T-helper 1 cell treated with Interleukin-12 subunit alpha and Interleukin-12 subunit beta and Interleukin-4 antibody, amounts not matched to agents 30 ng/mL and 1 ng/mL, for 36 hours (primary cell): Measurements from ENCODE around the gene NECTIN1. TPM values are rescaled to one million over a fixed set of nuclear protein-coding genes. Genes with fewer than 3 reads are reported as not detected.

Source experiments
- intact Hi-C: fragments of 100-400 bp; cut with micrococcal nuclease; formaldehyde crosslinking; loops from one replicate; pipeline ENCODE4 v1.15.1; 2024
- total RNA-seq: library from RNA; stranded (reverse); gene quantifications from 2 replicates; pipeline ENCODE4 v1.2.3, GENCODE V29; 2022

The NECTIN1 gene
- total RNA-seq, 1 donor from 2014 or later: 0.91 TPM

DNA sequence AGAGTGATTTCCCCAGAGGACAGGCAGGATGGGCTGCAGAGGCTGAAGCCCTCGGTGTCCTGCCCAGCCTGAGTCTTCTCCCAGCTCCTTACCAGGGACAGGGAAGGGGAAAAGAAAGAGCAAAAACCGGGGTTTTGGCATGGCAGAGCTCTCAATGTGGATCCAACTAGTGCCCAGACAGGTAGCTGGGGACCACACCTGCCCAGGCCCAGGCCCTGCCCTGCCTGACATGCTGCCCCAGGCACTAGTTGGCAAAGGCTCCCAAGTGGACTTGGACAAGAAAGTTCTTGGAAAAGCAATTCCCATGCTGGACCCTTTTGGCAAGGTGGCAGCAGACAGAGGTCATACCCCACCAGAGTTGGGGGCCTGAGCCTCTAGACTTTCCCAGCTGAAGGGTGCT is 31.1 kb downstream of the NECTIN1 start:
- intact Hi-C loops: no loop called here

DNA sequence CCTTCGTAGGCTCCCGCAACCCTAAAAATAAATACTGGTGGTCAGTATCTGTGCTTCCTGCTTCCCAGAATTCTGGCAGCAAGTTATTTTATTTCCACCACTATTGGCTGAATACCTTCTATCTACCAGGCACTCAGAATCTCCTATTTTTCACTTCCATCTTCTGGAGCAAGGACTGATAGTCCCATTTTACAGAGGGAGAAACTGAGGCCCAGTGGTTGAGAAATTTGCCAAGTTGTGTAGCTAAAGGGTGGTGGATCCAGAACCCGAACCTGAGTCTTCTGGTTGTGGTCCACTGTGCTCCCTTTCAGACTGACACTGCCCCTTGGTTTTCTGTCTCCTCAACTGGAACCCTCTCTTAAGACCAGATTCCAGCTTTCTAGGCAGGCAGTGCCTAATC is 31.6 kb downstream of the NECTIN1 start:
- intact Hi-C loops: no loop called here

DNA sequence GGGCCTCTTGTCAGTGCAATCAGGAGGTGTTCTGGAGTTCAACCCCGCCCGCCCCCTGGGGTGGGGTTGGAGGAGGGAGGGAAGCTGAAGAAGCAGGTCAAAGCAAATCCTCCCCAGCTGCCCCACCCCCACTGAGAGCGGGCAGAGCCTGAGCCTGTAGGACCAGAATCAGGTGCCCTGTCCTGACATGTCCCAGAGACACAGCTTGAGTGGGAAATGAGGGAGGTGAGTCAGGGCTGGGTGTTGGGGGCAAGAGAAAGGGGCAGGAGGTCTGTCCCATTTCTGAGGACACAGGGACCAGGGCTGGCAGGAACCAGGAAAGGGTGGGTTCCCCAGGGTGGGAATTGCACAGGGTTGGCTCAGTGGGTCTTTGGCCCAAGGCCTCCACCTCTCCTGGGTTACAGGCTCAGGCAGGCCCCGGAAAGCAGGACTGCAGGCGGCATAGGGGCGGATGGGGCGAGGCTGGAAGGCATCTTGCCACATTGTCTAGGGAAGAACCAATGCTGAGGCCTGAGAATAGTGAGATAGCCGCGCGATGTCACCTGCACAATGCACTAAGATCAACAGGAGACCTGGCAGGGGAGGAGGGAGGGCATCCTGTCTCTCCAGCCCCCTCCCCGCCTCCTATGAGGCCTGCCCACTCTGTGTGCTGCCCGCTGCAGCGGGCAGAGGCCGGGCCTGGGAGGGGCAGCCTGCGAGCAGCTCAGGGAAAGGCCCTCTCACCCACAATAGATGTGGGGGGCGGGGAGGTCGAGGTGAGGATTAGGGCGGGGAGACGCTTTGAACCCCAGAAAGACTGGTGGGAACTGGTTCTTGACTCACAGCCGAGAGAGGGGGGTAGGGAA is 32.4 kb downstream of the NECTIN1 start:
- intact Hi-C loops: no loop called here

DNA sequence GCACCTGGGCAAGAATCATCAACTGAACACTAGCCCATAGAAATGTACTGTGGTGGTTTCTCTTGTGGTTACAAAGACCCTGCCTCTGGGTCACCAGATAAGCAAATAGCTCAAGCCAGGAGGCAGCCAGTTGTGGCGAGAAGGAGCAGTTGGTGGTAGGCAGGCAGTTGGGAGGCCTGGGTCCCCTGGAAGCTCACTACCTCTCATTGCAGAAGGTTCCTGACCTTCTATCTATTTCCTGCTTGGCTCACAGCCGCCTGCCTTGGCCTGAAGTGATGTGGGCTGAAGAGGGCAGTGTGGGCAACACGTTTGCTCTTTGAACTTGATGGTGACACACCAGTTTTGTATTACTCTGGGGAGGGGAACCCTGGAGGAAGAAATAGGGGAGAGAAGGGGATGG is 34.7 kb downstream of the NECTIN1 start:
- intact Hi-C loops: loop anchor here (5.0 kb wide), 1 partner anchor 33 kb away; the partner anchor contains the start of gene NECTIN1

DNA sequence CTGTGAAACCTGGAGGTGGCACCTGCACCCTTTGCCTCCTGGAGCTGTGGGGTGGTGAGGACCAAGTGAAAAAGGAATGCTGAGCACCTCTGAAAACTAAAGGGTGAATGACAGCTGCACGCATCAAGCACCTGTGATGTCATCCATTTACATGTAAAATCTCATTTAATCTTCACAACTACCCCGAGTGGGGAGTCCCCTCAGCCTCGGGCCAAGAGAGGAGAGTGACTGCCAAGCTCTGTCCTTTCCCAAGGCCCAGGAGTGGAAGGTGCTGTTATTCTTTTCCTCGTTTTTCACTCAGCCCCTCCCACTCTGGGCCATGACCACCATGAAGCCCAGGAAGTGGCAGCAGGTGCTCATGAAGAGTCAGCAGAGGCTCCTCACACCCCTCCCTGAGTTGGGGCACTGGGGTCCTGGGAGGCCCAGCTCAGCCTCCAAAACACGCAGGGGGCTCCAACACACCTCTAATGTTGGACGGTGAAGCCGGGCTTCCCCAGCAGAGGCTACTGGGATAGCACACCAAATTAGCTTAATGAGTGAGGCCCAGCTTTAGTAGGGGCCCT is 35.7 kb downstream of the NECTIN1 start:
- intact Hi-C loops: loop anchor here (5.0 kb wide), 1 partner anchor 34 kb away; the partner anchor contains the start of gene NECTIN1

DNA sequence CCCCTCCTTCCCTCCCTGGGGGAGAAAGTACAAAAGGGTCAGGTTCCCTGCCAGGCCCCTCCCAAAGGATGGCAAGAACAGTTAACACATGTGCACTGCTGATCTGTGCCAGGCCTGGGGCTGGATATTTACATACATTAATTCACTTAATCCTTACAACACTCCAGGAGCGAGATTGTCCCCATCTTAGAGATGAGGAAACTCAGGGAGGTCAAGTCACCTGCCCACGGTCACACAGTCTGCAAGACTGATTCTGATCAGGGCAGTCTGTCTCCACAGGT is 36.5 kb downstream of the NECTIN1 start:
- intact Hi-C loops: loop anchor here (5.0 kb wide), 1 partner anchor 35 kb away; the partner anchor contains the start of gene NECTIN1

DNA sequence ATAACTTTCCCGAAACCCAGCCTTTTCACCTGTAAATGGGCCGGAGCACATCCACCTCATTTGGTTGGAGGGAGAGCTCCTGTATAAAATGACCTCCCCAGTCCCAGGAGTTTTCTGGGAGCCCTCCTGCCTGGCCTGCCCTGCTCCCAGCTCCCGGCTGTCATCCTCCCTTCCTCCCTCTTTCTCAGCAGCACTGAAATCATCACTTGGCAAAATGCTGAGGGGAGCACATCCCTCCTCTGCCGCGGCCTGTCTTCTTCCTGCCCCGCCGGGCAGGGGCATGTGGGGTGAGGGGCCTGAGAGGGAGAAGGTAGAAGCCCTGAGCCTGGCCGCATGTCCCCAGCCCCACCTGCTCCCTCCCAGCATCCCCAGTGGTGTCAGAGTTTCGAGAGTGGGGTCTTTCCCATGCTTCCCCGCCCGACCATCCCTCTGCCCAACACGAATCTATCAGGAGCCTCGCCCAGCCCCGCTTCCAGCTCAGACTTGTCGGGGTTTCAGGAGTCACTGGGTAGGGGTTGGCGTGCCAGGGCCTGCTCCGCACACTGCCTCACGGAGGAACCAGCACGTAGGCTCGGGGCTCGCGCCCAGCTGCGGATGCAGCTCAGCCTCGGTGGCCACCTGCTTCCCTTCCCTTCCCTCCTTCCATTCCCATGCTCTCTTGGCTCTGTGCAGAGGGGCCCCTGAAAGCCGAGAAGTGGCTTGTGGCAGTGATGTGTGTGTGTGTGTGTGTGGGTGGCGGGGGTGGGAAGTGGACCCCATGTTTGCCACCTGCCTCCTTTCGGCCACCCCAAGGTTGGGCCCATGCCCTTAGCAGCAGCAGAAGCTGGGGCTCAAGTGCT is 37.1 kb downstream of the NECTIN1 start:
- intact Hi-C loops: loop anchor here (5.0 kb wide), 1 partner anchor 35 kb away; the partner anchor contains the start of gene NECTIN1

DNA sequence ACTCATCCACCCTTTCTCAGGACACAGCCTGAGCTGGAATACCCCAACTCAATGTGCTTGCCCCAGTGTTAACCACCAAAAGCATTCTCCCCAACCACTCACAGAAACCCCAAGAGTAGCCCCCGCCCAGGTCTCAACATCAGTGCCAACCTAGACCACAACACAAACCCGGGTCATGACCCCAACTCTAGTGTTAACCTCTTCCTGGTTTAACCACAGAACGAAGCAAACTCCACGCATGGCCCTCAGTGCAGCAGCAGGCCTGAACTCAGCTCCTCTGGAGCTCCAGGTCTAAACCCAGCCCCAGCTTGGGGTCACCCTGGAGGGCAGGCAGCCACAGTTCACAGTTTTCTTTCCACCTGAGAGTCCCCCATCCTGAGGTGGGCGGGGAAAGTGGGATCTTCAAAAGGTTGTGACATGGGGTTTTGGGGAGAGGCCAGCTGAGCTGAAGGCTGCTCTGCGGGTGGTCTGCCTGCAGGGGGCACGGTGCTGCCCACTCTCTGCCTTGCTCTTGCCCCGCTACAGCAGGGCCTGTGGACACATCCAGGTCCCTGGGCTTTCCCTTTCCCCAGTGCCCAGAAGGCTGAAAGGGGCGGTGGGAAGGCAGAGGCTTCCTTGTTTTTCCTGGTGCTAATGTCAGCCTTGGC is 37.9 kb downstream of the NECTIN1 start:
- intact Hi-C loops: loop anchor here (5.0 kb wide), 1 partner anchor 36 kb away; the partner anchor contains the start of gene NECTIN1

DNA sequence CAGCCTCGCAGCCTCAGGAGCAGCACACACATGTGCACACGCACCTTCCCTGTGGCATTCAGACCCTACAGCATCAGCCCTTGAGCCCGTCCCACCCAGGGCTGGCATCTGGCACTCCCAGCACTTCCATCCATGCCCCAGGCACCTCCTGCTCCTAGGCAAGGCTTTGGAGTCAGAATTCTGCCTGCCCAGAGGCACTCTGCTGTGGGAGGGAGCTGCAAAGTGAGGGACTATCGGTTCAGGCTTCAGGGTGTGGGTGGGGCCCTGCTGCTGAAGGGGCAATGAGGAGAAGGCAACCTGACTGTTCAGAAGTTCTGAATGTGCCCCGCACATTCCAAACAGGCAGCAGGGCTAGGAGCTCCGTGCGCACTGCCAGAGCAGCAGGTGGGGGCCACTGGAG is 39.7 kb downstream of the NECTIN1 start:
- intact Hi-C loops: no loop called here

DNA sequence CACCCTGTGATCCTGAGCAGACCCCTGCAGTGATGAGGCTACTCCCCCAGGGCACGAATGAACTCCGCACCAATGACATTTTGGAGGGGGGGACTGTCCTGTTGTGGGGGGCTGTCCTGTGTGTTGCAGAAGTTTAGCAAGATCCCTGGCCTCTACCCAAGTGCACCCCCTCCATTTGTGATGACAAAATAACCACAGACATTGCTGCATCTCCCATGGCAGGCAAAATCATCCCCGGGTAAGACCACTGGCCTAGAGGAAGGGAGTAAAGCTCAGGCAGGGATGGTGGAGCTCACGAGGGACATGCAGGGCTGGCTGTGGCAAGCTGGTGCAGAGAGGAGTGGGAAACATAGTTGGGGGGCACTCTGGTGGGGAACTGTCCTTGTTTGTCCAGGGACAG is 40.6 kb downstream of the NECTIN1 start:
- intact Hi-C loops: no loop called here

DNA sequence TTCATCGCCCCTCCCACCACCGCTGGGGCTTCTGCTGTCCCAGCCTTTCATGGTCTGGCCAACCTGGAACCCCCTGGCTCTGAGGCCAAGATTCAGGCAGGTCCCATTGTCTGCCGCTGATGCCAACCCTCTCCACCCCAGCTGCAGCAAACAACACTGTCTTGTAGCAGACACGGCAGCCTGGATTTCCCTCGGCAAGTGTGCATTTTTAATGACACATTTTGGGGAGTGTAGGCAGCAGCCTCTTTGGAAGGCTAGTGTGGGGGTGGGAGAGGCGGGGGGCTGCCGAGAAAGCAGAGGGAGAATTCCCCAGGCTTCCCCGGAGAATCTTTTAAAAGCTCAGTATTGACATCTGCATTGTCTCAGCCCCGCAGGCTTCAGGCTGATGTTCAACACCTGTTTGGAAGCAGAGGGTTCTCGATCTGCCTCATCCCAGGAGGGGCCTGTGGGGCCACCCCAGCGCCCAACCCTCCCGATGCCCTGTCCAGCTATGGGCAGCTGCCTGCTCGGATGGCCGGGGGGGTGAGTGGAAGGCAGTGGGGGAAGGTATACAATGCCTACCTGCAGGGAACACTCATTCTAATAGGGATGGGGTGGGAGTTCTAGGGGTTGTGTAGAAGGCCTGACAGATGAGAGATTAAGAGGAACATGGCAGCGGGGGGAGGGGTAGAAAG is 41.5 kb downstream of the NECTIN1 start:
- intact Hi-C loops: no loop called here

DNA sequence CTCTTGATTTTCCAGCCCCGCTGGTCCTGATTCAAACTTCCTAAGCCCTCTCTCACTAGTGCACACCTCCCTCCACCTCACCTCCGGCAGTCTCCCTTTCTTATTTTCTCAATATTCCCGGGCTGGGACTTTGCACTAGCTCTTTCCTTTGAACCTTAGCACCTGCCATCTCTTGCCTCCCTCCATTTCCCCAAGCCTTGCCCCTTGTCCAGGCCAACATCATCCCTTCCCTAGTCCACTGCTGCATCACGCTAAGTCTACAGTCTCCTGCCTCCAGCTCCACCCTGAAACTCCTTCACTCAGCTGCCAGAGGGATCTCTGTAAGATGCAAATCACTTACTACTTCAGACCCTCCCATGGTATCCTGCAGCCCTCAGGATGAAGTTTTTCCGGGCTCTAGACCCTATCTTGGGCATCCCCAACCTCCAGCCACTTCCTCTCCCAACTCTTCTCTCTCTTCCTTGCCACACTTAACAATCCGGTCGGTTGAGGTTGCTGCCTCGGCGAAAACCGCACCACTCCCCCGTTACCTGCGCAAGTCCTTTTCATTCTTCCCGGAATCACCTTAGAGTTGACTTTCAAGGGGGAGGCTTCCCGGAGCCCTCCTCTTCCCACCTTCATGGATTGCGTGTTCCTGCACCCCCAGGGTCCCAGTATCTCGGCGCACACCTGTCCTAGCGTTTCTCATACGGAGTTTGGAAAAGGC is 42.7 kb downstream of the NECTIN1 start:
- intact Hi-C loops: no loop called here

DNA sequence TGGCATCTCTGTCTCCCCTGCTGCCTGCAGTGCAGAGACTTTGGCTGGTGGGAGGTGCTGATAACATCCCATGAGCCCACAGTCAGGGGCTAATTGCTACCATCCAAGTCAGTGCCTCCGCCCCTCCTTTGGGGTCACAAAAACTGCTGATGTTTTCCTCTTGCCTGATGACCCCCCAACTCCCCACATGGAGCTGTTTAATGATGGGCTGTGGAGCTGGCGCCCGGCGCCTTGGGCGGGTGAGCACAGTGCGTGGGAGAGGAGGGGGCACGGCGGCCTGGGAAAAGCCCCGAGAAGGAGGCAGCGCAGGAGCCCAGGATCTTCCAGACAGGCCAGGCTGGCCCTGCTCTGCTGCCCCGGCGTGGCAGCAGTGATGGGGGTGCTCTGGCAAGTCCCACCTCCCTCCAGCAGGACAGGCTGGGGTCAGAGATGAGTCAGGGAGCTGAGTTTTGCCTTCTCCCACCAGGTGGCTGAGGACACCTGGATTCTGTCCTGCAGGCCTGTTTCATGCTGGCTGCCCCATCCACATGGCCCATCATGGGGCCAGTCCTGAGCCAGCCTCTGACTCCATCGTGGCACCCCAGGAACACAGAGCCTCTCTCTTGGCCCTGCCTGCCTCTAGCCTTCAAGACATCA is 43.8 kb downstream of the NECTIN1 start:
- intact Hi-C loops: no loop called here

DNA sequence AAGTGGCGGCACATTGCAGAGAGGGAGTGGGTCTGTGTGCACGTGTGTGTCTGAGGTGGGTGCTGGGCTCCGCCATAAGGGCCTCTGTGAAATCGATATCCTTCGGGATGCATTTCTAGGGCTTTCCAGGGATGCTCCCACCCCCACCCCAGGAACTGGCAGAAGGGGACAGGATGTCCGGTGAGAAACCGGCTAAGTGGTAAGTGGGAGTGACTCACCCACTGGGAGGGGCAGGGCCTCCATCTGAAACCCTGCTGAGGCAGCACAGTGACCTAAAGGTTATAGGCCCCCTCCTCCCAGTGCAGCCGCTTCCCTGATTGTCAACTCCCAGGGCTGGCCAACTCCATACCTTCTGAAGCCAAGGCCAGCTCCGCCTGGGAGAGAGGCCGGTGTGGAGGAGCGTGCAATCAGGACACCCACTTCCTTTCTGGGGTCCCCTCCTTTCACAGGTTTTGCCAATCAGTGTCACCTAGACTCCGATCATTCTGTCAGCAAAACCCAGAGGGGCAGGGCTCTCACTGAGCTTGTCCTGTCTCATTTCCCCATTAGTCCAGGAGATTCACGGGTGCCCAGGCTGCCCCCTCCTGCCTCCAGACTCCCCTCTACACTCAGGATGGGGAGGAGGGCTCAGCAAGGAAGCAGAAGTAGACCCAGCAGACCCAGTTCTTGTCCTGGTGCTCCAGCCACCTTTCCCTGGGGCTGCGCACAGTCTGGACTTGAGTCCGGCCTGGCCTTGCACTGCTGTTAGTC is 44.5 kb downstream of the NECTIN1 start:
- intact Hi-C loops: no loop called here

DNA sequence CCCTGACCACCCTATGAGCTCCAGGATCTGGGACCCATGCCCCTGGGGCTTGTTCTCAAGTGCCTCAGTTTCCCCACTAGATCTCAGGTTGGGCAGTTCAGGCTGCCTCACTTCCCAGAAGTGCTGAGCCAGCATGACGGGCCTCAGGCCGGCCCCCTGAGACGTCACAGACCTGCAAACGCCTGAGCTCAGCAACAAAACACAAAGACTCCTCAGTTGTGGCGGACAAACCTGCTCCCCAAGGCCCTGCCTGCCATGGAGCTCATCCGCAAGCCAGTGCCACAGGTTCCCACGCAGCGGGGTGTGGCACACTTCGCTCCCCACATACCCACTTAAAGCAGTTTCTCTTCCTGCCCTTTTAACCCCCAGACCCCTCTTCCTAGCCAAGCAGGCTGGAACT is 45.2 kb downstream of the NECTIN1 start:
- intact Hi-C loops: no loop called here

DNA sequence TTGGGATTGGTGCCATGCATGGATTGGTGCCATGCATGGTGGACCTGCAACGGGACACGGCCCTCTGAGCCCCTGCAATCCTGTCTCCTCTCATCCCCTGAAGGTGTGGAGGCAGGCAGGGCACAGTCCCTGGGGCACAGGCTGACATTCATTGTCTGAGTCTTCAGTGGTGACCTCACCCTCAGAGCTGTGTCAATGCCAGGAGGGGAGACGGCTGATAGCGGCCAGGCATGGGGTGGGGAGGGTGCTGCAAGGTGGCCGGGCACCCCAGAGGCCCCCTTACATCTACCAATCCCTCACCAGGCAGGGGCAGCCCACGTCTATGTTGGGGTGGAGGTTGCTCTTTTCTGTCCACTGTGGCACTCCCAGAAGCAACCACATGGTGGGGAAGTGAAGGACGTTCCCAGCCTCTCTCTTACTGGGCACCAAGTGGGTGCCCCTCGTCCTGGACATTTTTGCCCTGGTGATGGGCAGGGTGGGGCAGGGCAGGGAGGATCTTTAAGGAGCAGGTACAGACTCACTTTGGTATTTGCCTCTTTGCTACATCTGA is 47.6 kb downstream of the NECTIN1 start:
- intact Hi-C loops: no loop called here

DNA sequence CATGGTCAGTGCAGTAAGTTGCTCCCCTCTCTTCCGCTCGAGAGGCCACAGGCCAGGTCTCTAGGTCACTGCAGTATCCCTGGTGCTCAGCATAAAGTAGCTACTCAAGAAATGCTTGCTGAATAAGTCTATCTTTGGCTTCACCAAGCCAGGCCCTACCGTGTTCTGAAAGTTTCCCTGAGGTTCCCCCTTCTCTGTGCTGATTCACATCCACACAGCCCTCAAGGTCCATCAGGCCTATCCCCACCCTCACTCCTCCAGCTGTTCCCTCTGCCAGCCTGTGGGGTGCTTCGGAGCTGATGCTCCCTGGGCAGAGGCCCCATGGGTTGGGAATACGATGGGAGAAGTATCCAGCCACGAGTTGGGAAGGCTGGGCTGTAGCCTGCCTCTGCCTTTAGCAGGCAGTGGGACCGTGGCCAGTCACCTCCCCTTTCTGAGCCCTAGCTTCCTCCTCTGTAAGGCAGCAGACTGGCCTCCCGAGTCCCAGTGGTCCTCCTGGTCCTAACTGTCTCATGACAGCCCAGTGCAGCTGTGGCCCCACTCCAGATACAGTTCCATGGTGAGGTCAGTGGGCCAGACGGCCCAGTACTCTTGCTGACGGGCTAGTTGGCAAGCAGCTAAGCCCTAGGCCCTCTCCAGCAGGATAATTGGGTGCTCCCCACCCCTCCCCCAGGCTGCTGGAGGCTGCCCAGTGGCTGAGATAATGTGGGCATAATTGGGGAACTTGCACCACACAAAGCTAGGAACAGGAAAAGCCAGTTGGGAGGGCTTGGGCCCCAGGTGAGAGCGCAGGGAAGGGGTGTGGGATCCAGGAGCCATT is 48.2 kb downstream of the NECTIN1 start:
- intact Hi-C loops: no loop called here

DNA sequence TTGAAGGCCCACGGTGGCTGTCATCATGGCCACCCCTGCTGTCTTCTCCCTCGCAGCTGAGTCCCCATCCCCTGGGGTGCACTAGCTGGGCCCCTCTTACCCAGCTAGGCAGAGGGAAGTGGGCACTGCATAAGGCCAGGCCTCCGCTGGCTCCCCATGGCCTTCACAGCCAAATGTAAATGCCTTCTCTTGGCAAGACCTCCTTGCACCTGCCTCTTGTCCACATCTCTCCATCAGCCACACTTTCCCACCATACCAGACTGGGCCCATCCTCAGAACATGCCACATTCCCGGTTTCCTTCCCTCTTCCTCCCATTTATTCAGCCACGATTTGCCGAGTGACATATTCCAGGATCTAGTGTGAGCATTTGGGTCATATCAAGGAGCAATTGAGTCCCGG is 49.7 kb downstream of the NECTIN1 start:
- intact Hi-C loops: no loop called here
